Astrocyte (in vitro differentiated cells and primary cell): ENCODE results near the gene PTPRN2.

ENCODE experiments used
- EZH2 ChIP-seq: IDR thresholded peaks from 2 replicates; pipeline ENCODE4 v1.6.1; 2012; ENCODE audit warnings: mild to moderate bottlenecking, low read length, inconsistent platforms; ENCODE audit not compliant: insufficient read depth
- TF ChIP-seq, protein P1 (sequence below): IDR thresholded peaks from 2 replicates; pipeline ENCODE4 v1.5.1; 2011; ENCODE audit warnings: low read depth, mild to moderate bottlenecking, inconsistent platforms, low read length, moderate library complexity; ENCODE audit not compliant: insufficient read depth

DNA sequence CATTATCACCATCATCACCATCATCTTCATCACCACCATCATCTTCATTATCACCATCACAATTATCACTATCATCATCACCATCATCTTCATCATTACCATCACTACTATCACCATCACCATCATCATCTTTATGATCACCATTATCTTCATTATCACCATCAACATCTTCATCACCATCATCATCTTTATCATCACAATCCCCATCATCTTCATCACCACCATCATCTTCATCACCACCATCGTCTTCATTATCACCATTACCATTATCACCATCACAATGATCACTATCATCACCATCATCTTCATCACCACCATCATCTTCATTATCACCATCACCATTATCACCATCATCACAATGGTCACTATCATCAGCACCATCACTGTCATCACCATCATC, 621.1 kb downstream of the PTPRN2 start:
- TF ChIP-seq, protein P1, sequence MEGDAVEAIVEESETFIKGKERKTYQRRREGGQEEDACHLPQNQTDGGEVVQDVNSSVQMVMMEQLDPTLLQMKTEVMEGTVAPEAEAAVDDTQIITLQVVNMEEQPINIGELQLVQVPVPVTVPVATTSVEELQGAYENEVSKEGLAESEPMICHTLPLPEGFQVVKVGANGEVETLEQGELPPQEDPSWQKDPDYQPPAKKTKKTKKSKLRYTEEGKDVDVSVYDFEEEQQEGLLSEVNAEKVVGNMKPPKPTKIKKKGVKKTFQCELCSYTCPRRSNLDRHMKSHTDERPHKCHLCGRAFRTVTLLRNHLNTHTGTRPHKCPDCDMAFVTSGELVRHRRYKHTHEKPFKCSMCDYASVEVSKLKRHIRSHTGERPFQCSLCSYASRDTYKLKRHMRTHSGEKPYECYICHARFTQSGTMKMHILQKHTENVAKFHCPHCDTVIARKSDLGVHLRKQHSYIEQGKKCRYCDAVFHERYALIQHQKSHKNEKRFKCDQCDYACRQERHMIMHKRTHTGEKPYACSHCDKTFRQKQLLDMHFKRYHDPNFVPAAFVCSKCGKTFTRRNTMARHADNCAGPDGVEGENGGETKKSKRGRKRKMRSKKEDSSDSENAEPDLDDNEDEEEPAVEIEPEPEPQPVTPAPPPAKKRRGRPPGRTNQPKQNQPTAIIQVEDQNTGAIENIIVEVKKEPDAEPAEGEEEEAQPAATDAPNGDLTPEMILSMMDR: no peak
- no peak for TF ChIP-seq EZH2
